ENCODE results near the gene GPHB5. TPM values are rescaled to one million over a fixed set of nuclear protein-coding genes. Genes with fewer than 3 reads are reported as not detected.
"Not testable (repeated sequence)": the region's sequence is repeated elsewhere in the genome, so short reads cannot be mapped to it uniquely, and the experiment has no call there.

The GPHB5 gene
- polyA plus RNA-seq, 3 donors: not detected

GRCh38 chr14:63322472-63322871 lies 3.7 kb upstream of the GPHB5 start:
- H3K27me3 Mint-ChIP-seq (ENCODE audit: low read depth in 3 of 3): peaks cover 0 to 2% (median 0%) of the 10 kb centered on the region in 3 donors
- Histone ChIP-seq H3K4me2 (replicated peaks; ENCODE audit: extremely low read depth, low read length, poor library complexity, severe bottlenecking) (no peak overlapping the region), H4K20me1 (ENCODE audit: insufficient read depth, low read length) (no peaks in the 10 kb centered on the region), H3K27ac (ENCODE audit: low read depth in 1 of 2, low read length in 2 of 2) (no peak overlapping the region), H3K27me3 (ENCODE audit: control insufficient read depth in 2 of 2, insufficient read depth in 2 of 2, low read length in 2 of 2) (no peaks in the 10 kb centered on the region), H3K4me1 (ENCODE audit: control insufficient read depth in 1 of 2, insufficient read depth in 2 of 2, low read length in 2 of 2) (no peaks in the 10 kb centered on the region), H3K9ac (ENCODE audit: insufficient read depth, low read length, poor library complexity, severe bottlenecking) (no peak overlapping the region), H3K36me3 (replicated peaks in 1 of 2; ENCODE audit: control insufficient read depth in 1 of 2, insufficient read depth in 2 of 2, low read length in 2 of 2) (no peaks in the 10 kb centered on the region), H3K4me3 (replicated peaks in 1 of 3; ENCODE audit: low read depth in 2 of 3, low read length in 3 of 3) (no peak overlapping the region), H3K79me2 (ENCODE audit: insufficient read depth, low read length) (no peaks in the 10 kb centered on the region), H2AFZ (ENCODE audit: insufficient read depth, low read depth, low read length, poor library complexity, severe bottlenecking) (no peak overlapping the region), H3K9me3 (replicated peaks in 1 of 2; ENCODE audit: control insufficient read depth in 1 of 2, insufficient read depth in 1 of 2, low read length in 2 of 2) (peaks cover 0 to 8% of the 10 kb centered on the region in 2 donors)
- no peak for DNase-seq
- H3K9me3 Mint-ChIP-seq: peaks cover 1 to 19% (median 6%) of the 10 kb centered on the region in 7 donors
- no peak overlapping the region for H3K4me3 Mint-ChIP-seq
- TF ChIP-seq, protein P1, sequence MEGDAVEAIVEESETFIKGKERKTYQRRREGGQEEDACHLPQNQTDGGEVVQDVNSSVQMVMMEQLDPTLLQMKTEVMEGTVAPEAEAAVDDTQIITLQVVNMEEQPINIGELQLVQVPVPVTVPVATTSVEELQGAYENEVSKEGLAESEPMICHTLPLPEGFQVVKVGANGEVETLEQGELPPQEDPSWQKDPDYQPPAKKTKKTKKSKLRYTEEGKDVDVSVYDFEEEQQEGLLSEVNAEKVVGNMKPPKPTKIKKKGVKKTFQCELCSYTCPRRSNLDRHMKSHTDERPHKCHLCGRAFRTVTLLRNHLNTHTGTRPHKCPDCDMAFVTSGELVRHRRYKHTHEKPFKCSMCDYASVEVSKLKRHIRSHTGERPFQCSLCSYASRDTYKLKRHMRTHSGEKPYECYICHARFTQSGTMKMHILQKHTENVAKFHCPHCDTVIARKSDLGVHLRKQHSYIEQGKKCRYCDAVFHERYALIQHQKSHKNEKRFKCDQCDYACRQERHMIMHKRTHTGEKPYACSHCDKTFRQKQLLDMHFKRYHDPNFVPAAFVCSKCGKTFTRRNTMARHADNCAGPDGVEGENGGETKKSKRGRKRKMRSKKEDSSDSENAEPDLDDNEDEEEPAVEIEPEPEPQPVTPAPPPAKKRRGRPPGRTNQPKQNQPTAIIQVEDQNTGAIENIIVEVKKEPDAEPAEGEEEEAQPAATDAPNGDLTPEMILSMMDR (IDR thresholded peaks at IDR 0.05): no peak
- intact Hi-C loops (cut with micrococcal nuclease): no loop called here
- no peaks in the 10 kb centered on the region for H3K4me1 Mint-ChIP-seq
- H3K27ac Mint-ChIP-seq: no peak overlapping the region
- H3K36me3 Mint-ChIP-seq: no peaks in the 10 kb centered on the region
- WGBS (ENCODE audit: insufficient coverage): no CpG with 5 or more reads among the region's 1 CpG

DNA sequence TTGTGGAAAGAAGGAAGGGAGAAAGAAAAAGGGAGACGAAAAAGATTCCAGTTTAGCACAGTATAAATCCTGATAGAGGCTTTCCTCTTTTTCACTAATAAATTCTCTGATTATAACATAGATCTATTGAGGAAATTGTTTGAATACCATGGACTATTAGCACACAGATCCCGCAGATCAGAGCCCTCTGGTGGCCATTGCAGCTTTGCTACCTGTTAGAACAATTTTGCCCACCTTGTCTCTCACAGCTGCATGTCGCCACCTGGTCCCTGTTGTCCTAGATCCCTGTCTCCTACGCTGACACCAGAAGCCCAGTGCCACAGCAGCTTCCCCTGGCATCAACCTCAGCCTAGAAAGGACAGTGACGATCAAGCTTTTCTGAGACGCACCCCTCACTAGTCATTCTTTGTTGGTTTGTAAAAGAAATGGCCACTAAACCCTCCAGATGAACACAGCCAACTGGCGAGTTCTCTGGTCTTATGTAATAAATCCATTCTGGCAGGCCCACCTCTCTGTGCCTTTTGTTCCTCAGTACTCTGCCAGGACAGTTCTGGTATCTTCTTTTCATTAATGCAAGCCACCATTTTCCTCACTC lies 9.9 kb downstream of the GPHB5 start:
- no peak for DNase-seq
- peaks cover 0 to 3% (median 1%) of the 10 kb centered on the region in 7 donors for H3K9me3 Mint-ChIP-seq
- intact Hi-C loops (cut with micrococcal nuclease): no loop called here
- Histone ChIP-seq H3K9ac (ENCODE audit: insufficient read depth, low read length, poor library complexity, severe bottlenecking) (no peak overlapping the region), H3K27me3 (ENCODE audit: control insufficient read depth in 2 of 2, insufficient read depth in 2 of 2, low read length in 2 of 2) (no peaks in the 10 kb centered on the region), H3K27ac (ENCODE audit: low read depth in 1 of 2, low read length in 2 of 2) (no peak overlapping the region), H3K4me3 (replicated peaks in 1 of 3; ENCODE audit: low read depth in 2 of 3, low read length in 3 of 3) (no peak overlapping the region), H3K4me1 (ENCODE audit: control insufficient read depth in 1 of 2, insufficient read depth in 2 of 2, low read length in 2 of 2) (no peaks in the 10 kb centered on the region), H2AFZ (ENCODE audit: insufficient read depth, low read depth, low read length, poor library complexity, severe bottlenecking) (no peak overlapping the region), H3K4me2 (replicated peaks; ENCODE audit: extremely low read depth, low read length, poor library complexity, severe bottlenecking) (no peak overlapping the region), H3K36me3 (replicated peaks in 1 of 2; ENCODE audit: control insufficient read depth in 1 of 2, insufficient read depth in 2 of 2, low read length in 2 of 2) (no peaks in the 10 kb centered on the region), H3K9me3 (replicated peaks in 1 of 2; ENCODE audit: control insufficient read depth in 1 of 2, insufficient read depth in 1 of 2, low read length in 2 of 2) (no peaks in the 10 kb centered on the region), H4K20me1 (ENCODE audit: insufficient read depth, low read length) (no peaks in the 10 kb centered on the region), H3K79me2 (ENCODE audit: insufficient read depth, low read length) (no peaks in the 10 kb centered on the region)
- H3K4me3 Mint-ChIP-seq: no peak overlapping the region
- H3K36me3 Mint-ChIP-seq: no peaks in the 10 kb centered on the region
- 100% methylated on average over 2 of the region's 7 CpGs for WGBS (ENCODE audit: insufficient coverage)
- peaks cover 0 to 7% (median 2%) of the 10 kb centered on the region in 3 donors for H3K27me3 Mint-ChIP-seq (ENCODE audit: low read depth in 3 of 3)
- TF ChIP-seq, protein P1 (IDR thresholded peaks at IDR 0.05): no peak
- peak overlapping the region in 1 of 7 donors; percentile 72 for H3K27ac Mint-ChIP-seq
- H3K4me1 Mint-ChIP-seq: no peaks in the 10 kb centered on the region

- WGBS (ENCODE audit: insufficient coverage): 100% methylated on average over 1 of the region's 5 CpGs
- H3K4me2 ChIP-seq (replicated peaks; ENCODE audit: extremely low read depth, low read length, poor library complexity, severe bottlenecking); H3K4me3 Mint-ChIP-seq; H3K27me3 Mint-ChIP-seq (ENCODE audit: low read depth in 3 of 3); H3K9me3 Mint-ChIP-seq; H3K4me1 Mint-ChIP-seq; H2AFZ ChIP-seq (ENCODE audit: insufficient read depth, low read depth, low read length, poor library complexity, severe bottlenecking); H3K36me3 Mint-ChIP-seq; H3K9me3 ChIP-seq (replicated peaks in 1 of 2; ENCODE audit: control insufficient read depth in 1 of 2, insufficient read depth in 1 of 2, low read length in 2 of 2); H3K4me1 ChIP-seq (ENCODE audit: control insufficient read depth in 1 of 2, insufficient read depth in 2 of 2, low read length in 2 of 2); H3K4me3 ChIP-seq (replicated peaks in 1 of 3; ENCODE audit: low read depth in 2 of 3, low read length in 3 of 3); H3K27ac Mint-ChIP-seq; H3K27me3 ChIP-seq (ENCODE audit: control insufficient read depth in 2 of 2, insufficient read depth in 2 of 2, low read length in 2 of 2); H3K79me2 ChIP-seq (ENCODE audit: insufficient read depth, low read length); intact Hi-C loops (cut with micrococcal nuclease); DNase-seq; H3K9ac ChIP-seq (ENCODE audit: insufficient read depth, low read length, poor library complexity, severe bottlenecking); H3K27ac ChIP-seq (ENCODE audit: low read depth in 1 of 2, low read length in 2 of 2); H4K20me1 ChIP-seq (ENCODE audit: insufficient read depth, low read length); H3K36me3 ChIP-seq (replicated peaks in 1 of 2; ENCODE audit: control insufficient read depth in 1 of 2, insufficient read depth in 2 of 2, low read length in 2 of 2): not testable (repeated sequence)
Measured at GRCh38 chr14:63304429-63304828, 14.3 kb downstream of the GPHB5 start.

Data from CD14-positive monocyte (primary cell).